GM12873 (cell line): Measurements from ENCODE around the gene TUBGCP2.

Source experiments
- TF ChIP-seq, protein P1 (sequence below): IDR thresholded peaks from 2 replicates; pipeline ENCODE4 v1.5.1; 2012; ENCODE audit warnings: low read depth, mild to moderate bottlenecking, moderate library complexity, low read length, control low read depth; ENCODE audit not compliant: insufficient read depth; ENCODE audit errors: missing control alignments

Gene TUBGCP2

DNA sequence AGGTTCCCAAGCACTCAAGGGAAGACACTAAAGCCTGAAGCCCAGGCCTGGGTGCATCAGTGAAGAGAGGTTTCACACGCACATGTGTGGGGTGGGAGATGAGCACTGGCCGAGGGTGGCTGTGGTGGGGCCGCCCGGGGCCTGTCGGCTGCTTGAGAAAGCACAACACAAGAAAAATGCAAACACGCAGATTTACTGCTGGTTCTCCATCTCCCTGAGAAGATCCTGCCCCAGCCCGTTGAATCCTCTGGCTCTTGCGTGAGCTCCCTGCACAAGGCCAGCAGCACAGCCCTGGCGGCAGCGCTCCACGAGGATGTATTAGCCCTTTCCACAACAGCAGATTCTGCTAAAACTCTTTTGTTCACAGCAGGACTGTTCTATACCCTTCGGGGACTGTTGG, 6.2 kb upstream of the TUBGCP2 start:
- TF ChIP-seq, protein P1, sequence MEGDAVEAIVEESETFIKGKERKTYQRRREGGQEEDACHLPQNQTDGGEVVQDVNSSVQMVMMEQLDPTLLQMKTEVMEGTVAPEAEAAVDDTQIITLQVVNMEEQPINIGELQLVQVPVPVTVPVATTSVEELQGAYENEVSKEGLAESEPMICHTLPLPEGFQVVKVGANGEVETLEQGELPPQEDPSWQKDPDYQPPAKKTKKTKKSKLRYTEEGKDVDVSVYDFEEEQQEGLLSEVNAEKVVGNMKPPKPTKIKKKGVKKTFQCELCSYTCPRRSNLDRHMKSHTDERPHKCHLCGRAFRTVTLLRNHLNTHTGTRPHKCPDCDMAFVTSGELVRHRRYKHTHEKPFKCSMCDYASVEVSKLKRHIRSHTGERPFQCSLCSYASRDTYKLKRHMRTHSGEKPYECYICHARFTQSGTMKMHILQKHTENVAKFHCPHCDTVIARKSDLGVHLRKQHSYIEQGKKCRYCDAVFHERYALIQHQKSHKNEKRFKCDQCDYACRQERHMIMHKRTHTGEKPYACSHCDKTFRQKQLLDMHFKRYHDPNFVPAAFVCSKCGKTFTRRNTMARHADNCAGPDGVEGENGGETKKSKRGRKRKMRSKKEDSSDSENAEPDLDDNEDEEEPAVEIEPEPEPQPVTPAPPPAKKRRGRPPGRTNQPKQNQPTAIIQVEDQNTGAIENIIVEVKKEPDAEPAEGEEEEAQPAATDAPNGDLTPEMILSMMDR: no peak

DNA sequence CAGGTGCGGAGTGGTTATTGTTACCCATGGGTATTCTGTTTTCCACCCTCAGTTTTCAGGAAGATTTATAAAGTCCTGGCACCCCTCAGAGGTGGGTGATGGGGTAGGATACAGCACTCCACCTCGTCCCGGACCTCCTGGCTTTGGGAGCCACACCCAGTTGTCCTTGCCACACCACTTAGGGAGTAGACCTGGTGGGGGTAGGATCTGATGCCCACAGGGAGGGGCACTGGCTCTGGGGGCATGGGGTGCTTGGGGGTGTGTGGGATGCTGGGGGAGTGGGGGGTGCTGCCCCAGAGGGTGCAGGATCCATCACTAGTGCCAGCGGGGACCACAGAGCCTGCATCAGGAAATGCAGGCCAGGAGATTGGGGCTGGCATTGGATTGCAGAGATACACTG, 4.5 kb upstream of the TUBGCP2 start:
- TF ChIP-seq, protein P1: no peak

DNA sequence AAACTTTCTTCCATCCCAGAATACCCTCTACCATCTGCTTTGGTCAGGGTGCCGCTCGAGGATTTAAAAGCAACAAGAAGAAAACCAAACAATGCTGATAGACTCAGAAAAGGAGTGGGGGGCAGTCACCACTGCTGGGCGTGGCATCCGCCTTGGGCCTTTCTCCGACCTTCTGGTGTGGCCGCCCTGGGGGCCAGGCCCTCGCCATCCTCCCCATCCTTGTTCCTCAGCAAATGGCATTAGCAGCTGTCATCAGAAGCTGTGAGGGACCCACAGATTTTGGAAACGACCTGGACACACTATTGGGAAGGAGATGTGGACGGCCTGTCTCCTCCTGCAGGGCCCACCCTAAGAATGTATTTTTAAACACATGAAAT, 4.1 kb upstream of the TUBGCP2 start:
- TF ChIP-seq, protein P1: no peak

DNA sequence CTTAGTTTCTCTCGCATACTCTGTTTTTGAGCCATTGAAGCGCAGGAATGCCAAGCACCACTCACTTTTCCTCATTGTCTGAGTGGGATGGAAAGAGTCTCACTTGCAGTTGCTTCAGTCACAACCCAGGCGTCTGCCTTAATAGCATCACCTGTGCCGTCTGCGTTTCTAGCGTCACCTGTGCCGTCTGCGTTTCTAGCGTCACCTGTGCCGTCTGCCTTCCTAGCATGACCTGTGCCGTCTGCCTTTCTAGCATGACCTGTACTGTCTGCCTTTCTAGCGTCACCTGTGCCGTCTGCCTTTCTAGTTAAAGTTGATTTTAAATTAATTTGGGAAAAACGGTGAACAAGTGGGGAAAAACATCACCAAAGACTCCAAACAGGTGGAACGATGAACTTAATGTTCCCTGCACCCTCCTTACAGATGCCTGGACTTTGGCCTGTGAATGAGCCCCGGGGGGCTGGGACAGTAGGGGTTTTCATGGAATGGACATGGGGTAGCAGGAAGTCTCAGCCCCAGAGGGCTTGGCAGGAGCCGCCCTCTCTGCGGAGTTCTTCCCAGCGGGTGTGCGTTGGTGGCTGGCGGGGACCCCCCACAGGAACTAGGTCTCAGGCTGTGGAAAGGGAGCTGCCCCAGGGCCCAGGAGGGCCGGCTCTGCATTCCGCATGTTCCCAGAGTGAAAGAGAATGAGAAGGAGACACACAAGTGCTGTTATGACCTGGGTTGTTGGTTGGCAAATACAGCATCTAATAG, 3.5 kb upstream of the TUBGCP2 start:
- TF ChIP-seq, protein P1: no peak

DNA sequence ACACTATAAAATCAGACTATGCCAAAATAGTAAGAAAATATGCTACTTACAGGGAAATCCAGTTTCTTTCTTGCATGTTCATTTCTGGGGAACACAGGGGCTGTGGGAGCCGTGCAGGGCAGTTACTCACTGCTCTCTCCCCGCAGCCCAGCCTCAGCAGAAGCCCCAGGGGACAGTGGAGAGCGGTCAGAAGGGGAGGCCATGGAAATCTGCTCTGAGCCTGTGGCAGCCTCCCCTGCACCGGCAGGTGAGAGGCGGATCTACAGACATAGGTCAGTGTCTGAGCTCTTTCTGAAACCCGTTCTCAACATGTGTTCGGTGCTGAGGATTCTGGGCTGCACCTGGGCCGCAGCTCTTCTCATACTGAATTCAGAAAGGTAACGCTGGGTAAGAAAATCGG, 2.9 kb upstream of the TUBGCP2 start:
- TF ChIP-seq, protein P1: no peak

DNA sequence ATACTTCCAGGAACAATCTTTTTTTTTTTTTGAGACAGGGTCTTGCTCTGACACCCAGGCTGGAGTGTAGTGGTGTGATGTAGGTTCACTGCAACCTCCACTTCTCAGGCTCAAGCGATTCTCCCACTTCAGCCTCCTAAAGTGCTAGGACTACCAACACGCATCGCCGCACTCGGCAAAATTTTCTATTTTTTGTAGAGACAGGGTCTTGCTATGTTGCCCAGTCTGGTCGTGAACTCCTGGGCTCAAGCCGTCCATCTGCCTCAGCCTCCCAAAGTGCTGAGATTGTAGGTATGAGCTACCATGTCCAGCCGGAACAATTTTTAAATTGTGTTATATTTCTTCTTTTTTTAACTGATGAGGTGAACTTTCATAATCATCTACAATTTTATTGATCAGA, 2.1 kb upstream of the TUBGCP2 start:
- TF ChIP-seq, protein P1: no peak

DNA sequence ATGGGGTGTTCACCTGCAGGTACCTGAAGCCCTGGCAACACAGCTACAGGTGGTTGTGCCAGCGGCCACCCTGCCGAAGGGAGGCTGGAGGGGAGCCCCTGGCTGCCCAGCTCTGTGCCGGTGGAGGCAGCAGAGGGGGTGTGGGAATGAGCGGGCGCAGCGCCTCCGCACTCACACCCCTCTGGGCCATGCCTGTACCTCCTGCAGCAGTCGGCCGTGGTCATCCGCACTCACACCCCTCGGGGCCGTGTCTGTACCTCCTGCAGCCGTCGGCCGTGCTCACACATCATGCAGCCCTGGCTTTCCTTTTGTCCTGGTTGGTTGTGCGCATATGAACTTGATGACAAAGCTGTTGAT, 1.7 kb upstream of the TUBGCP2 start:
- TF ChIP-seq, protein P1: no peak
